ENCODE measurements around the gene CCDC107. TPM values are rescaled to one million over a fixed set of nuclear protein-coding genes. Genes with fewer than 3 reads are reported as not detected.
"Not testable (repeated sequence)": the region's sequence is repeated elsewhere in the genome, so short reads cannot be mapped to it uniquely, and the experiment has no call there.

Gene CCDC107
- total RNA-seq, 2 donors from 2014 or later, result 52.3 to 70.9 TPM

- DNase-seq (no peak), ATAC-seq (peak; percentile 27 to 38)
- intact Hi-C loops (cut with DNase I), result no loop called here
Observed at GRCh38 chr9:35636135-35636876, 21.8 kb upstream of the CCDC107 start.

DNA sequence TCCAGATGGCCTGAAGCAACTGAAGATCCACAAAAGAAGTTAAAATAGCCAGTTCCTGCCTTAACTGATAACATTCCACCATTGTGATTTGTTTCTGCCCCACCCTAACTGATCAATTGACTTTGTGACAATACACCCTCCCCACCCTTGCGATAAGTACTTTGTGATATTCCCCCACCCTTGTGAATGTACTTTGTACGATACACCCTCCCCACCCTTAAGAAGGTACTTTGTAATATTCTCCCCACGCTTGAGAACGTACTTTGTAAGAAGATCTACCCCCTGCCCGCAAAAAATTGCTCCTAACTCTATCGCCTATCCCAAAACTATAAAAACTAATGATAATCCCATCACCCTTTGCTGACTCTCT is 21.2 kb upstream of the CCDC107 start:
- intact Hi-C loops (cut with DNase I); DNase-seq; ATAC-seq: not testable (repeated sequence)

DNA sequence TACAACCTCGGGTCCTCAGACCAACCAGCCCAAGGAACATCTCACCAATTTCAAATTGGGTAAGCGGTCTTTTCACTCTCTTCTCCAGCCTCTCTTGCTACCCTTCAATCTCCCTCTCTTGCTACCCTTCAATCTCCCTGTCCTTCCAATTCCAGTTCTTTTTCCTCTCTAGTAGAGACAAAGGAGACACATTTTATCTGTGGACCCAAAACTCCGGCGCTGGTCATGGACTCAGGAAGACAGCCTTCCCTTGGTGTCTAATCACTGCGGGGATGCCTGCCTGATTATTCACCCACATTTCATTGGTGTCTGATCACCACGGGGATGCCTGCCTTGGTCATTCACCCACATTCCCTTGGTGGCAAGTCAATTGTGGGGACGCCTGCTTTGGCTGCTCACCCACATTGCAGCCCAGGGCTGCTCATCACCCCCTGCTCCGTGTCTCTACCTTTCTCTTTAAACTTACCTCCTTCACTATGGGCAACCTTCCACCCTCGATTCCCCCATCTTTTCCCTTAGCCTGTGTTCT is 20.6 kb upstream of the CCDC107 start:
- ATAC-seq; DNase-seq; intact Hi-C loops (cut with DNase I): not testable (repeated sequence)

DNA sequence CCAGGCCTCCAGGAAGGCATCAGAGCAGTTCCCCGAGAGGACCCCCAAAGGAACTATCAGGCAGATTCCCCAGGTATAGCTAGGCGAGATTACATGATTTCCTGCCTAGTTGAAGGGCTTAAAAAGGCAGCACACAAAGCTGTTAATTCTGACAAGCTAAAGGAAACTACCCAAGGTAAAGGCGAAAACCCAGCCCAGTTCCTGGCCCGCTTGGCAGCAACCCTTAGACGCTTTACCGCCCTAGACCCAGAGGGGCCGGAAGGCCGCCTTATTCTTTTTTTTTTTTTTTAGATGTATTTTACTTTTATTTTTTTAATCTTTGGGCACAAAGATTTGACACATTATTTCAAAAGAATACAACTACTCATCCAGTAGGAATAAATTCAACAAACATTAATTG is 19.3 kb upstream of the CCDC107 start:
- DNase-seq; ATAC-seq; intact Hi-C loops (cut with DNase I): not testable (repeated sequence)

DNA sequence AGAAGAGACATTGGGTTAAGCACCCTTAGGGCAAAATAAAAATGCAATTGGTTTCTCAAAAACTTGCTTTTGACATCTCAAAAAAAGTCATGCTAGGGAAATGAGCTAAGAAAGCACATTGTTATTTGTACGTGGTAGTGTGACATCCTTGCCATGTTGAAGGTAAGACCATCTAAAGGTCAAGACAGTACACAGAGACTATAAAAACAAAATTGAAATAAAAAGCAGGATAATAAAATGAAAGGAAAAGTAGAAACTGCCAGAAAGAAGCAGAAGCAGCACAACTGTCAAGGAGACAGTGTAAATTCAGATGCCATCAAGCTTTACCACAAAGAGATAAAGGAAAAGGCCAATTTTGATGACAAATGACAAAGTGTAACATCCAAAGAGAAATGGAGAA is 18.9 kb upstream of the CCDC107 start:
- intact Hi-C loops (cut with DNase I), result not testable (repeated sequence)

DNA sequence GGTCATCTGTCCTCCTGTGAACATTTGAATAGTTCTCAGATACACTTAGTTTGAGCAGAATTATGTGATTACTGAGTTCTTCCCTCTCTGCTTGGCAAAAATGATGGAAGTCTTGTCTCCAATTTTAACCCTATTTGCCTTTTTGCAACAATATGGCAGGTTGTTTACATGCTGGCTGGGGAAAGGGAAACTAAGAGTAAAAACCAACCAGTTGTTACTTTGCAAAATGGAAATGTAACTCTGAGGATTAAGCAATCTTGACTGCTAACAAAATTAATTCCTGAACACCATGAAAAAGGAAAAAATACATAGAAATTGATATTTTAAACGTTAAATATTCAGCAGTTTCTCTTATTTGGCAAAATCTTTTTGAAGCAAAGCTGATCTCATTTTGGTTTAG is 18.5 kb upstream of the CCDC107 start:
- intact Hi-C loops (cut with DNase I), result no loop called here
- DNase-seq (no peak), ATAC-seq (no peak)

More for the DNA sequence above, 18.9 kb upstream of the CCDC107 start:
- not testable (repeated sequence) for DNase-seq, ATAC-seq

DNA sequence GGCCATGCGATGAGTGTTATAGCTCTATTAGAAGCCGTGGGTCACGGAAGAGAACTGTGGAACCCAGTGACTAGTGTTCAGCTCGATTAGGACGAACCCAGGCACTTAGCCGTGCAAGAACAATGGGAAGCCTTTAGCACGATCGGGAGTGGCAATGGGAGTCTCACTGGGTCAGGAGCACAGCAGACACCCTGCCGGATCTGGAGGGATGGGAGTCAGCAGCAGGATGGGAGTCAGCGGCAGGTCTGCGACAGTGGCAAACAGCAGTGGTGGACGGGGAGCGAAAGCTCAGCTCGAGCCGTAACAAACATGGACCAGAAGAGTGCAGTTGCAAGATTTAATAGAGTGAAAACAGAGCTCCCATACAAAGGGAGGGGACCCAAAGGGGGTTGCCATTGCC is 17.7 kb upstream of the CCDC107 start:
- ATAC-seq; intact Hi-C loops (cut with DNase I); DNase-seq: not testable (repeated sequence)

DNA sequence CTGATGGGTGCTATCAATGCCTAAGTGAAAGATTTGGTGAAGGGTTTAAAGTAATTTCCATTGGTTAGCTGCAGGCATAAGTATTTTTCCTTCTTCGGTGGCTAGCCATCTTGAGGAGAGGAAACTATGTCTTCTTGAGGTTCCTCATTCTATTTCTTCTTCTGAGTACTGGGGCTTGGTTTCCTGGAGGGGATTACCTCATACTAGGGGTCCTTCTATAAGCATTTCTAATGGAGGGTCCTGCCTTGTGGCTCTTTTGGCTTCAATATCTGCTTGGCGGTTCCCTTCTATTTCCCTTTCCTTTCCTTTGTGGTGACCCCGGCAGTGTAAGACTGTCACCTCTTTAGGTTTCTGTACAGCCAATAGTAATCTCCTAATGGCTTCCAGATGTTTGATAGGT is 16.6 kb upstream of the CCDC107 start:
- intact Hi-C loops (cut with DNase I); DNase-seq; ATAC-seq: not testable (repeated sequence)

DNA sequence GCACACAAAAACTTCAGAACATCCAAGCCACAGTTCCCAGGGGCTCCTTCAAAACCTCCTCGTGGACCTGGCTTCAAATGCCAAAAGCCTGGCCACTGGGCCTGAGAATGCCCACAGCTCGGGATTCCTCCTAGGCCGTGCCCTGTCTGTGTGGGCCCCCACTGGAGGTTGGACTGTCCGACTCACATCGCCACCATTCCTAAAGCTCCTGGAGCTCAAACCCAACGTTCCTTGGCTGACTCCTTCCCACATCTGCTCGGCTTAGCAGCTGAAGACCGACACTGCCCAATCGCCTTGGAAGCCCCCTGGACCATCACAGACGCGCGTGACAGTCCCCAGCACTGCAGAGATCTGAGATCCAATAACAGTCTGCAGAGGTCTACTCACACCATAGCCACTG is 15.0 kb upstream of the CCDC107 start:
- DNase-seq, result no peak
- ATAC-seq, result no peak
- intact Hi-C loops (cut with DNase I), result no loop called here

DNA sequence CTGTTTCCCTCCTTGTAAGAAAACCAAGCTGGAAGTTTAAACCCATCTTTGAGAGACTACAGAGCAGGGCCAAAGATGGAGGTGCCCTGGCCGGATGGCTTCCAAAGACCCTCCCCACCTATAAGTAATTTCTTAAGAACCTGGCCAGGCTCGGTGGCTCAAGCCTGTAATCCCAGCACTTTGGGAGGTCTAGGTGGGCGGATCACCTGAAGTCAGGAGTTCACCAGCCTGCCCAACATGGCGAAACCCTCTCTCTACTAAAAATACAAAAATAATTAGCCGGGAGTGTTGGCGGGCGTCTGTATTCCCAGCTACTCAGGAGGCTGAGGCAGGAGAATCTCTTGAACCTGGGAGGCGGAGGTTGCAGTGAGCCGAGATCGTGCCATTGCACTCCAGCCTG is 12.4 kb upstream of the CCDC107 start:
- not testable (repeated sequence) for ATAC-seq
- intact Hi-C loops (cut with DNase I), result loop anchor here in 1 of 2 donors (5.0 kb wide), 1 partner anchor 237 kb away; no protein-coding TSS in a partner anchor

DNA sequence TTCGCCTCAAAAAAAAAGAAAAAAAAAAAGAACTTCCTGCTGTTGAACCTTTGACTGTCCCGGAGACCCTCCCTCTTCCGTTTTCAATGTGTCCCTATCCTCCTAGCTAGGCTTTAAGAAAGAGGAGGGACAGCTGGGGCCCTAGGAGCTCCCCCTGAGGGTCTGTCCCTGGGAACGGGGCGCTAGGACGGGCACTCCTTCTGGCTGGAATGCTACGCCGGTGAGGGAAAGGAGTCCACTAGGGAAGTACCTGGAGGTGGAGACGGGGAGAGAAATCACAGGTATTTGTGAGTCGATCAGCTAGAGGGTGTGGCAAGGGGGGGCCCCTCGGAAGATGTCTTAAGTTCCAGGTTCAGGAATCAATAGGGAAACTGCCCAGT is 11.9 kb upstream of the CCDC107 start:
- intact Hi-C loops (cut with DNase I), result loop anchor here in 1 of 2 donors (5.0 kb wide), 1 partner anchor 236 kb away; no protein-coding TSS in a partner anchor
- peak; percentile 17 to 36 for ATAC-seq
- peak; percentile 30 for DNase-seq

More for the DNA sequence above, 12.4 kb upstream of the CCDC107 start:
- not testable (repeated sequence) for DNase-seq

- DNase-seq, result peak; percentile 95
- intact Hi-C loops (cut with DNase I), result loop anchor here in 1 of 2 donors (5.0 kb wide), 1 partner anchor 236 kb away; no protein-coding TSS in a partner anchor
- ATAC-seq, result peak; percentile 95 to 96
Observed at GRCh38 chr9:35646533-35647265, 11.4 kb upstream of the CCDC107 start.

DNA sequence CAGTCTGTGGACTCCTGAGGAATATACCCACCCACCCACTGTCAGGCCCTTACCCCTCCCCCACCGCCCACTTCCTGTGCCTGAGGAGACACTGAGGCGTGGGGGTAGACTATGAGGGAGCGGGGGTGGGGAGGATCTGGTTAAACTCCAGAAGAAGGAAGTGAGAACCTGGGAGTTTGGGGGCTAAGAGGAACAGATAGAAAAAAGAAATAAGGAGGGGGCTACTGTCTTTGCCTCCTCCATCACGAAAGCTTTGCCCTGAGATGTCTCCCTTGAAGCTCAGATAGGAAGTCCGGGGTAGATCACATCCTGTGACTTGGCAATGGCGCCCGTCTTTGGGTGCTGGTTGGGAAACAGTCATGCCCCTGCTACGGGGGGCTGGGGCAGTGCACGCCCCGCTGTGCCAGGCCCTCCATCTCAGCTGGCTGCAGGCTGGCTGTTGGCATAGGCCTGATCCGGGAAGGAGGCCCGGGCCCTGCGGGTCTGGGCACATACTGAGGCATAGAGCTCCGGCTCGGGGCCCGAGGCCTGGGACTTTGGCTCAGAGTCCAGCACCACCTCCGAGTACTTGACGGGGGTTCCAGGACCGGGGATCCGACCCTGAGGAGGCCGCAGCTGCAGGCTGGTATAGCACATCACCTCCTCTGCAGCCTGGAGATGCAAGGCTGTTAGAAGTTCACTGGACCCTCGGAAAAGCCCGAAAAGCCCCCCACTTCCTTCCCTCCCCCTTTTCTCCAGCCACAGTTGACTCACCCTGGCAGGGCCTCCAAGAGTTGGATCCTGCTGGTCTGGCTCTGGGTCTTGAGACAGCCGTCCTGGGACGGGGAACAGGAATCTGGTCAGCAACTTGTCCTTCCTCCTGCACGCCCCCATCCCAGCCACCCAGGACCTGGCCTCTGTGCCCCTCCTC is 8.4 kb upstream of the CCDC107 start:
- intact Hi-C loops (cut with DNase I), result loop anchor here in 1 of 2 donors (5.0 kb wide), 1 partner anchor 233 kb away; no protein-coding TSS in a partner anchor
- DNase-seq (peak; percentile 69), ATAC-seq (peak; percentile 3)

DNA sequence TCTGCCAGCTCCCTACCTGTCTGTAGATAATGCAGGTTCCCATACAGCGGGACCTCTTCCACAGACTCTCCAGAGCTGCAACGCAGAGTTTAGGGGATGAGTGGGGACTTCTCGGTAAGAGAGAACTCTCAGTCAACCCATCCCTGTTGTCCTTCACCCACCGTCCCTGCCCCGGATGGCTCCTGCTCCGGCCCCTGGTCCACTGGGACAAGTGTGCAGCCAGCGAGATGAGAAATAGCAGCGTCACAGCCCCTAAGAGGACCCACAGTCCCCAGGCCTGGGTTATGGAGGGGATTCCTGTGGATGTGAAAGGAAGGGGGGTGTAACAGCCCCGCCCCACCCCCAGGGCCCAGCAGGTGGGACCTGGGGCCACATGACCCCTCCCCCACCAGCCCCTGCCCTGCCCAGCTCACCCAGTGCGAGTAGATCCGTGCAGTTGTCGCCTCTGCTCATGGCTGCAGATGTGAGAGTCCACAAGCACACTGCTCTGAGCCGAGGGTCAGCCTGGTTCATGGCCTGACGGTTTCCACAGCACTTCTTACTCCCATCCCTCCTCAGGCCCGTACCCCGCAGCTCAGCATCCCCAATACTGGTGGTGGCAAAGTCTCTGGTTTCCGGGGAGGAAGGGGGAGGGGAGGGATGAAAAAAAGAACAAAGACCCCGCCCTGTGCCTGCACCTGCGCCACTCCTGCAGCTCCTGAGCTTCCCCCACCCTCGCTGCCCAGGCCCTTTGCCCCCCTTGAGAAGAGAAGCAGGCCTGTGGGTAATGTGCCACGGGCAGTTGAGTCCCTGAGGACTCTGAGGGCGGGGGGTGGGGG is 7.5 kb upstream of the CCDC107 start, which contains the start of gene SIT1:
TSS of gene SIT1 (minus strand) at position 591 of the 818 bp plus-strand sequence. CDS start at position 513, 78 bp downstream.
- intact Hi-C loops (cut with DNase I), result no loop called here
- no peak for ATAC-seq
- no peak for DNase-seq

DNA sequence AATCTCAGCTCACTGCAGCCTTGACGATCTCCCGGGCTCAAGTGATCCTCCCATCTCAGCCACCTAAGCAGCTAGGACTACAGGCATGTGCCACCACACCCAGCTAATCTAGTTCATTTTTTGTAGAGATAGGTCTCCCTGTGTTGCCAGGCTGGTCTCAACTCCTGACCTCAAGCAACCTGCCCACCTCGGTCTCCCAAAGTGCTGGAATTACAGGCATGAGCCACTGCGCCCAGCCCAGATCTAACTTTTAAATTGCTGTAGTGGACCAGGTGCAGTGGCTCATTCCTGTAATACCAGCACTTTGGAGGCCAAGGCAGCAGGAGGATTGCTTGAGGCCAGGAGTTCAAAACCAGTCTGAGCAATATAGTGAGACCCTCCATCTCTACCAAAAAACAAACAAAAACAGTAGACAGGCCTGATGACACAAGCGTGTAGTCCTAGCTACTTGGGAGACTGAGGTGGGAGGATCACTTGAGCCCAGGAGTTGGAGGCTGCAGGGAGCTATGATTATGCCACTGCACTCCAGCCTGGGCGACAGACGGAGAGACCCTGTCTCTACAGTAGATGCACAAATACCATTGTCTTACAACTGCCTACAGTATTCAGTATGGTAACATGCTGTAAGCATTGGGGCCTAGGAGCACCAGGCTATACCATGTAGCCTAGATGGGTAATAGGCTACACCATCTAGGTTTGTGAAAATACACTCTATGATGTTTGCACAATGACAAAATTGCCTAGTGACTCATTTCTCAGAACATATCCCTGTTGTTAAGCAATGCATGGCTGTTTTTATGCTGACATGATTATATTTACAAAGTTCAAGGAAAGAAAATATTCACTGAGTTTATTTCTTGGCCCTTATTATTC is 5.9 kb upstream of the CCDC107 start:
- intact Hi-C loops (cut with DNase I), result no loop called here
- no peak for ATAC-seq

DNA sequence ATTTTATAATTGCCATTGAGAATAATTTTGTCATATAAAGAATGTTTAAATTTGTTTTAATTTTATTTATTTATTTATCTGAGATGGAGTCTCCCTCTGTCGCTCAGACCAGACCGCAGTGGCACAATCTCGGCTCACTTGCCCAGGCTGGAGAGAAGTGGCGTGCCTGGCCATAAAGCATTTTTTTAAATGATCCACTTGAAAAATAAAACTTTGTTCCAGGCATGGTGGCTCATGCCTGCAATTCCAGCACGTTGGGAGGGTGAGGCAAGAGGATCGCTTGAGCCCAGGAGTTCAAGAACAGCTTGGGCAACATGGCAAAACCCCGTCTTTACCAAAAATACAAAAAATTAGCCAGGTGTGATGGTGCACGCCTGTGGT is 5.3 kb upstream of the CCDC107 start:
- intact Hi-C loops (cut with DNase I), result no loop called here
- no peak for ATAC-seq
- DNase-seq, result no peak

More for the DNA sequence above, 5.9 kb upstream of the CCDC107 start:
- no peak for DNase-seq

- intact Hi-C loops (cut with DNase I), result no loop called here
Observed at GRCh38 chr9:35653611-35654010, 4.5 kb upstream of the CCDC107 start.

More at GRCh38 chr9:35653611-35654010, 4.5 kb upstream of the CCDC107 start:
- ATAC-seq, result no peak
- no peak for DNase-seq

Data from left cardiac atrium (tissue), 4 donors.